Subcutaneous abdominal adipose tissue (tissue), 5 donors: ENCODE results near the gene TYROBP.

Experiments used
- H3K27ac ChIP-seq: one replicate; pipeline ENCODE4 v1.7.0; 2013; ENCODE audit warnings: low read depth, mild to moderate bottlenecking, inconsistent platforms, low read length, moderate library complexity
- H3K27me3 ChIP-seq, 5 donors: one replicate each; pipeline ENCODE4 v1.7.0; 2013; ENCODE audit warnings: low read length in 5 of 5, inconsistent platforms in 1 of 5; ENCODE audit not compliant: control insufficient read depth in 5 of 5, insufficient read depth in 4 of 5
- H3K36me3 ChIP-seq, 5 donors: one replicate each; pipeline ENCODE4 v1.7.0; 2013; ENCODE audit warnings: low read length in 5 of 5; ENCODE audit not compliant: control insufficient read depth in 5 of 5, insufficient read depth in 5 of 5
- H3K4me1 ChIP-seq, 5 donors: one replicate each; pipeline ENCODE4 v1.7.0; 2013; ENCODE audit warnings: low read length in 5 of 5, mild to moderate bottlenecking in 3 of 5, moderate library complexity in 1 of 5; ENCODE audit not compliant: control insufficient read depth in 5 of 5, insufficient read depth in 5 of 5
- H3K4me3 ChIP-seq, 5 donors: one replicate each; pipeline ENCODE4 v1.7.0; 2013; ENCODE audit warnings: low read length in 5 of 5, low read depth in 1 of 5
- H3K9ac ChIP-seq, 5 donors: one replicate each; pipeline ENCODE4 v1.7.0; 2013; ENCODE audit warnings: low read length in 5 of 5, mild to moderate bottlenecking in 4 of 5, moderate library complexity in 3 of 5
- H3K9me3 ChIP-seq, 5 donors: one replicate each; pipeline ENCODE4 v1.7.0; 2013; ENCODE audit warnings: low read length in 5 of 5; ENCODE audit not compliant: control insufficient read depth in 5 of 5
- donor health status: healthy.
- donor health status: healthy.
- donor health status: healthy.
- donor health status: healthy.
- donor health status: healthy.

TYROBP gene

GRCh38 chr19:35940839-35941238 lies 32.7 kb upstream of the TYROBP start:
- H3K27ac ChIP-seq, result no peak overlapping the region
- no peak overlapping the region for H3K4me3 ChIP-seq
- peaks cover 4 to 66% (median 33%) of the 10 kb centered on the region in 5 donors for H3K4me1 ChIP-seq
- no peaks in the 10 kb centered on the region for H3K9me3 ChIP-seq
- H3K9ac ChIP-seq, result no peak overlapping the region
- no peaks in the 10 kb centered on the region for H3K27me3 ChIP-seq
- peaks cover 0 to 38% (median 24%) of the 10 kb centered on the region in 5 donors for H3K36me3 ChIP-seq

- H3K9me3 ChIP-seq, result no peaks in the 10 kb centered on the region
- no peak overlapping the region for H3K4me3 ChIP-seq
- no peaks in the 10 kb centered on the region for H3K27me3 ChIP-seq
- H3K4me1 ChIP-seq, result peaks cover 7 to 70% (median 38%) of the 10 kb centered on the region in 5 donors
- H3K27ac ChIP-seq, result no peak overlapping the region
- no peak overlapping the region for H3K9ac ChIP-seq
- peaks cover 0 to 35% (median 24%) of the 10 kb centered on the region in 5 donors for H3K36me3 ChIP-seq
Measured at GRCh38 chr19:35940078-35940775, 32.1 kb upstream of the TYROBP start.

GRCh38 chr19:35939307-35940077 lies 31.4 kb upstream of the TYROBP start:
- Histone ChIP-seq H3K4me3 (no peak overlapping the region), H3K27ac (no peak overlapping the region), H3K4me1 (peaks cover 7 to 70% (median 38%) of the 10 kb centered on the region in 5 donors), H3K36me3 (peaks cover 0 to 29% (median 23%) of the 10 kb centered on the region in 5 donors), H3K27me3 (no peaks in the 10 kb centered on the region), H3K9me3 (no peaks in the 10 kb centered on the region), H3K9ac (no peak overlapping the region)

- peaks cover 7 to 68% (median 38%) of the 10 kb centered on the region in 5 donors for H3K4me1 ChIP-seq
- no peak overlapping the region for H3K27ac ChIP-seq
- H3K27me3 ChIP-seq, result no peaks in the 10 kb centered on the region
- H3K9me3 ChIP-seq, result no peaks in the 10 kb centered on the region
- peaks cover 0 to 23% (median 20%) of the 10 kb centered on the region in 5 donors for H3K36me3 ChIP-seq
- peak overlapping the region in 3 of 5 donors; percentile 38 to 82 (median 39) for H3K9ac ChIP-seq
- peak overlapping the region in 4 of 5 donors; percentile 61 to 79 (median 67) for H3K4me3 ChIP-seq
Measured at GRCh38 chr19:35938282-35939224, 30.5 kb upstream of the TYROBP start.

- Histone ChIP-seq H3K27ac (peak overlapping the region; percentile 0), H3K9ac (peak overlapping the region in 4 of 5 donors; percentile 68 to 82 (median 82)), H3K27me3 (no peaks in the 10 kb centered on the region), H3K4me1 (peaks cover 7 to 61% (median 38%) of the 10 kb centered on the region in 5 donors), H3K36me3 (peaks cover 0 to 23% (median 20%) of the 10 kb centered on the region in 5 donors), H3K4me3 (peak overlapping the region; percentile 55 to 79 (median 62)), H3K9me3 (no peaks in the 10 kb centered on the region)
Measured at GRCh38 chr19:35937345-35938281, 29.5 kb upstream of the TYROBP start.

GRCh38 chr19:35936738-35937268 lies 28.7 kb upstream of the TYROBP start:
- Histone ChIP-seq H3K27ac (no peak overlapping the region), H3K4me3 (peak overlapping the region; percentile 55 to 79 (median 62)), H3K9ac (peak overlapping the region; percentile 68 to 82 (median 82)), H3K9me3 (no peaks in the 10 kb centered on the region), H3K36me3 (peaks cover 0 to 18% (median 16%) of the 10 kb centered on the region in 5 donors), H3K4me1 (peaks cover 7 to 57% (median 38%) of the 10 kb centered on the region in 5 donors), H3K27me3 (no peaks in the 10 kb centered on the region)

- Histone ChIP-seq H3K4me3 (peak within 1 kb of the TSS; percentile 61 to 85 (median 76)), H3K27ac (no peak within 1 kb of the TSS)
Measured at GRCh38 chr19:35935911-35936737, 28.0 kb upstream of the TYROBP start, which contains the start of gene LRFN3. Gene LRFN3, plus strand, starts transcription at chr19:35936374. Its CDS starts 3,052 bp downstream, at chr19:35939426.

GRCh38 chr19:35932291-35932936 lies 24.3 kb upstream of the TYROBP start:
- Histone ChIP-seq H3K27me3 (no peaks in the 10 kb centered on the region), H3K9me3 (no peaks in the 10 kb centered on the region), H3K27ac (no peak overlapping the region)

More at GRCh38 chr19:35935911-35936737, 28.0 kb upstream of the TYROBP start, which contains the start of gene LRFN3:
- H3K9me3 ChIP-seq, result no peaks in the 10 kb centered on the region
- H3K9ac ChIP-seq, result peak within 1 kb of the TSS; percentile 70 to 82 (median 82)
- H3K4me1 ChIP-seq, result peaks cover 10 to 55% (median 40%) of the 10 kb centered on the region in 5 donors
- H3K27me3 ChIP-seq, result no peaks in the 10 kb centered on the region
- H3K36me3 ChIP-seq, result peaks cover 0 to 18% (median 16%) of the 10 kb centered on the region in 5 donors

More at GRCh38 chr19:35932291-35932936, 24.3 kb upstream of the TYROBP start:
- Histone ChIP-seq H3K36me3 (no peaks in the 10 kb centered on the region), H3K4me1 (peaks cover 9 to 29% (median 24%) of the 10 kb centered on the region in 5 donors), H3K9ac (no peak overlapping the region), H3K4me3 (no peak overlapping the region)
